T-helper 2 cell treated with Interferon-gamma antibody and Interleukin-4, amounts not matched to agents 5 μg/mL and 100 μg/mL, for 36 hours (primary cell): Measurements from ENCODE around the gene WIZ.

Experiments used
- DNase-seq: peaks from one replicate; pipeline ENCODE4 v3.0.0; 2021; ENCODE audit warnings: low spot score
- H3K27ac Mint-ChIP-seq: one replicate; pipeline ENCODE4 v1.8.0; 2021; ENCODE audit warnings: mild to moderate bottlenecking, mixed read lengths
- H3K27me3 Mint-ChIP-seq: one replicate; pipeline ENCODE4 v1.8.0; 2021; ENCODE audit warnings: low read depth, mixed read lengths
- H3K36me3 Mint-ChIP-seq: one replicate; pipeline ENCODE4 v1.8.0; 2021; ENCODE audit warnings: low read depth, mixed read lengths
- H3K4me1 Mint-ChIP-seq: one replicate; pipeline ENCODE4 v1.8.0; 2021; ENCODE audit warnings: low read depth, mixed read lengths
- H3K4me3 Mint-ChIP-seq: one replicate; pipeline ENCODE4 v1.8.0; 2022; ENCODE audit warnings: mild to moderate bottlenecking, moderate library complexity, mixed read lengths
- H3K9me3 Mint-ChIP-seq: one replicate; pipeline ENCODE4 v1.8.0; 2021; ENCODE audit warnings: mixed read lengths

WIZ gene

DNA sequence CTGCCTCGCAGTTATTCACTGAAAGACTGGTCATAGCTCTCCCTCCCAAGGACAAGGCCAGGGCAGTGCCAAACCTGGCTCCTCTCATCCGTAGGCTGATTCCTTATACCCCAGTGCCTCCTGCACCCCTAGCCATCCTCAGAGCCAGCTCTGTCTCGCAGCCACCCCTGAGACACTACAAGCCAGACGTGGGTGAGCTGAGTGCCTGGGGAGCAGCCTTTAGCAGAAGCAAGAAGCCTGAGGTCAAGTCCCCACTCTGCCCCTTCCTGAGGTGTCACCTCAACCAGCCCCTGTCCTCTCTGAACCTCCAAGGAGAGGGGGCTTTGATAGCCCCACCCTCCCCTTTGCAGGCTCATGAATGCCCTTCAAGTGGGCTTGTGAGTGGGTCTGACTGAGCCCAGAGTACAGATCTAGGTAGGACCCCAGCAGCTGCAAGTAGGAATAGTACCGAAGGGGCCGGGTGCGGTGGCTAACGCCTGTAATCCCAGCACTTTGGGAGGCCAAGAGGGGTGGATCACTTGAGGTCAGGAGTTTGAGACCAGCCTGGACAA is 16.2 kb downstream of the WIZ start:
- Mint-ChIP-seq H3K9me3 (no peaks in the 10 kb centered on the region), H3K4me3 (peak overlapping the region; percentile 88), H3K36me3 (peaks cover 10% of the 10 kb centered on the region), H3K27ac (peak overlapping the region; percentile 92), H3K27me3 (no peaks in the 10 kb centered on the region), H3K4me1 (peaks cover 24% of the 10 kb centered on the region)
- DNase-seq = no peak

- H3K27me3 Mint-ChIP-seq = no peaks in the 10 kb centered on the region
- peak overlapping the region; percentile 88 for H3K4me3 Mint-ChIP-seq
- DNase-seq = peak; percentile 95
- no peaks in the 10 kb centered on the region for H3K9me3 Mint-ChIP-seq
- peak overlapping the region; percentile 92 for H3K27ac Mint-ChIP-seq
- H3K4me1 Mint-ChIP-seq = peaks cover 24% of the 10 kb centered on the region
- peaks cover 10% of the 10 kb centered on the region for H3K36me3 Mint-ChIP-seq
Measured at GRCh38 chr19:15432629-15433518, 16.9 kb downstream of the WIZ start.

- Mint-ChIP-seq H3K27me3 (no peaks in the 10 kb centered on the region), H3K4me3 (peak overlapping the region; percentile 95), H3K4me1 (peaks cover 24% of the 10 kb centered on the region), H3K36me3 (peaks cover 17% of the 10 kb centered on the region), H3K27ac (peak overlapping the region; percentile 94), H3K9me3 (no peaks in the 10 kb centered on the region)
- DNase-seq = no peak
Measured at GRCh38 chr19:15432018-15432494, 17.7 kb downstream of the WIZ start.

GRCh38 chr19:15431396-15432017 is 18.2 kb downstream of the WIZ start:
- peaks cover 24% of the 10 kb centered on the region for H3K4me1 Mint-ChIP-seq
- no peaks in the 10 kb centered on the region for H3K9me3 Mint-ChIP-seq
- H3K27me3 Mint-ChIP-seq = no peaks in the 10 kb centered on the region
- peaks cover 21% of the 10 kb centered on the region for H3K36me3 Mint-ChIP-seq
- H3K27ac Mint-ChIP-seq = peak overlapping the region; percentile 94
- H3K4me3 Mint-ChIP-seq = peak overlapping the region; percentile 95
- DNase-seq = no peak

DNA sequence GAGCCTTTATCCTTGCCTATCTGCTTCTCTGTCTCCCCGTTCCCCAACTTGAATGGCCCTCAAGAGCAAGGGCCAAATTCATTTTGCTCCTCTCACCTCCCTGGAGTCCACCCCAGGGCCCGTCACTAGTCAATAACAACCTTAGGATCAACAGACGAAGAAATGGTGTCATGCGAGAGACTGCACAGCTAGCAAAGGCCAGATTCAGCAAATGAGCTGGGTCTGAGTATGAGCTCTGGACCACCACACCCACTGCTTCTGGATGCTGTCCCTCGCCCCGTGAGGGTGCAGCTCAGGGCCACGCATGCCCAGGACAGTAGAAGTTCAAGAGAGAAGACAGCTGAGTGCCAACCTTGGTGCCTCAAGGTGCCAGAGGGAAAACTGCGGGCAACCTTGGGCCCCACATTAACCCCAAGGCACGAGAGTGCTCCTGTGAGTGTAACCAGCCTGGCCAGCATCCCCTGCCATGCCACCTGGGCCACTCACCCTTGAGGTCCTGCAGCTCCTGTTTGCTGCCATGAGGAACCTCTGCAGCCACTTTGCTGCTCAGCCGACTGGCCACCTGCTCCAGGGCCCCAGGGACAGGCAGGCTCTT is 19.1 kb downstream of the WIZ start:
- H3K9me3 Mint-ChIP-seq = no peaks in the 10 kb centered on the region
- H3K4me3 Mint-ChIP-seq = peak overlapping the region; percentile 95
- no peak for DNase-seq
- peak overlapping the region; percentile 16 for H3K27ac Mint-ChIP-seq
- H3K4me1 Mint-ChIP-seq = peaks cover 23% of the 10 kb centered on the region
- no peaks in the 10 kb centered on the region for H3K27me3 Mint-ChIP-seq
- peaks cover 28% of the 10 kb centered on the region for H3K36me3 Mint-ChIP-seq

GRCh38 chr19:15429825-15430467 is 19.8 kb downstream of the WIZ start:
- H3K4me1 Mint-ChIP-seq = peaks cover 23% of the 10 kb centered on the region
- no peak for DNase-seq
- H3K36me3 Mint-ChIP-seq = peaks cover 30% of the 10 kb centered on the region
- H3K27me3 Mint-ChIP-seq = no peaks in the 10 kb centered on the region
- H3K27ac Mint-ChIP-seq = no peak overlapping the region
- H3K9me3 Mint-ChIP-seq = no peaks in the 10 kb centered on the region
- H3K4me3 Mint-ChIP-seq = peak overlapping the region; percentile 66

DNA sequence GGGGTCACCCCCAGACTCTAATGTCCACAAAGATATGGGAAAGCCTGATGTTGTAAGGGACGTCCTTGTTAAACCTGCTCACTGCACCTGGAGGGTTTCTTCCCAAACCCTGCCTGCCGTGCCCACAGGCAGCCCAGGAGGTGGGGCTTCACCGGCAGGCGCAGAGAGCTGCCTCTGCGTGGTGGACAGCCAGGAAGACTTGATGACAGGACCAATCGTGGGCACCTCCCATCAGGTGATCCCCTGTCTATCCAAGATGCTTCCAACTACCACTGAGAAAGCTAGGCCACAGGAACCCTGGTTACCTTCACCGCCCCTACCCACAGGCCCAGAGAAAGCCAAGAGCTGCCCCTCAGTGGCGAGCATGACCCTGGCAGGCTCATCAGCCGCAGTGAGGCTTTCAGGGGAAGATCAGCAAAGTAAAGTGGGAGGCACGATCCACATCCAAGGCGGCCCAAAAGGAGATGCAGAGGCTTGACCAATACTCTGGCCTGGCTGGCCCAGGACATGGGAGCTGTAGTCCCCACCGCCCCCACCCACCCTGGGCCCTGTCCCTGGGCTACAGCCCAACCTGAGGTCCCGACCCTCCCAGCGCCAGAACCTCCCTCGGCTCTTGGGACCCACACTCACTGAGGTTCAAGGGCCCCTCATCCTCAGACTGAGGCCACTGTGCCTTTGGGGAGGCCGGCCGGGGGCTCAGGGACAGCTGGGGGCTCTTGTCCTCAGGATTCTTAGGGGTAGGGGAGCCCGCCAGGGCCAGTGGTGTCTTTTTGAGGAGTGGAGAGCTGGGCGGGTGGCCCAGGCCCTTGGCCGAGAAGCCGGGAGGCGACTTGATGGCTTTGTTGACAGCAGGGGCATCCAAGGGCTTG is 20.6 kb downstream of the WIZ start:
- Mint-ChIP-seq H3K4me3 (no peak overlapping the region), H3K36me3 (peaks cover 34% of the 10 kb centered on the region), H3K9me3 (no peaks in the 10 kb centered on the region), H3K27ac (no peak overlapping the region), H3K4me1 (peaks cover 23% of the 10 kb centered on the region), H3K27me3 (no peaks in the 10 kb centered on the region)
- no peak for DNase-seq

DNA sequence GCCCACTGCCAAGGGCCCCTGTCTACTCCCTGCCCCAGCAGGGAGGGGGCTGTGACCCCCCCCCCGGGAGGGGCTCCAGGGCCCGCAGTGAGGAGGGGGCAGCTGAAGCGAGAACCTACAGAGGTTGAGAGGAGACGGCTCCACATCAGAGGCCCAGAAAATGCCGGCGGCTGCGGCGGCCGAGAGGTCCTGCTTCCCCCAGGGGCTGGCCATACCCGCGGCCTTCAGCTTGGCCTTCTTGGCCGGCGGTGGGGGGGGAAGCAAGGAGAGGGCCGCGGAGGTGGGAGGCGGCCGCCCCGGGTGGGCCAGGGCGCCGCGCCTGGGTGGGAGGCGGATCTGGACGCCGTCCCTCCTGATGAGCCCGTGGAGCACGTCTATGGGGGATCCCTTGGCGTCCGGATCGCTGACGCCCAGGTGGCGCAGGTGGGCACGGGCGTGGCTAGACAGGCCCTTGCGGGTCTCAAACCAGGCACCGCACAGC is 21.7 kb downstream of the WIZ start:
- Mint-ChIP-seq H3K36me3 (peaks cover 44% of the 10 kb centered on the region), H3K4me1 (peaks cover 18% of the 10 kb centered on the region), H3K27me3 (no peaks in the 10 kb centered on the region), H3K4me3 (no peak overlapping the region), H3K9me3 (peaks cover 5% of the 10 kb centered on the region), H3K27ac (no peak overlapping the region)
- no peak for DNase-seq

GRCh38 chr19:15427350-15427700 is 22.4 kb downstream of the WIZ start:
- no peaks in the 10 kb centered on the region for H3K27me3 Mint-ChIP-seq
- no peak overlapping the region for H3K27ac Mint-ChIP-seq
- H3K9me3 Mint-ChIP-seq = peaks cover 5% of the 10 kb centered on the region
- no peak for DNase-seq
- H3K4me1 Mint-ChIP-seq = peaks cover 16% of the 10 kb centered on the region
- peaks cover 51% of the 10 kb centered on the region for H3K36me3 Mint-ChIP-seq
- no peak overlapping the region for H3K4me3 Mint-ChIP-seq

DNA sequence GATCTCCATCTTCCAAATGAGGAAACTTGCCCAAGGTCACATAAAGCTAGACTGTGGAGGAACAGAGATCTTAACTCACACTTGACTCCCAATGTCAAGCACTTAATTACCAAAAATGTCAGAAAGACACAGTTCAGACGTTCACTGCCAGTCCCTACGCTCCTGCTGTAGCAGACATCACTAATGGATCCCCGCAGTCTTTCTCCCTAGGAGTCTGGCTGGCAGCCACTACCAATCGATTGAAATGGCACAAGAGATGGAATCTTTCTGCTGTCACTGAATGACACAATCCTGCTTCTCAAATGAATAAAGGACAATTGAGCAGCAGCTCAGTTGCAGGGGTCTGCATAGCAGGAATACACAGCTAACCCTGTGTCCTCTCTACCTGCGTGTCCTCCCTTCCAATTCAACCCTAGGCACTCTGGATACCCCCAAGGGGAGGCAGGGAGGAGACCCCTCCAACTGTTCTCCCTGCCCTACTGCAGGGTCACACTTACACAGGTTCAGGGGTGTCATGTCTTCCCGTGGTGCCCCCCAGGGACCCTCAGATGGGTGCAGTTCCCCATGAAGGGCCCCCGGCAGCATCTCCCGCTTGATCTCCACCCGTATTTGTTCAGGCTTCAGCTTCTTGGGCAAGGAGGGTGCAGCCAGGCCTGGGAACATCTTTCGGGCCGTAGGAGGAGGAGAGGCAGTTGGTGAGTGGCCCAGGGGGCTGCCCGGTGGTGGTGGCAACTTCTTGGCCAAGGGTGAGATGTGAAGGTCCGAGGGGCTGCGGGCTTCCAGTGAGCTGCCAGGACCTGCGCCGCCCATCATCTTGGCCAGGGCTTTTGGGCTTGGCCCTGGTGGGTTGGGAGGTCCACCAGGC is 23.0 kb downstream of the WIZ start:
- H3K4me1 Mint-ChIP-seq = peaks cover 13% of the 10 kb centered on the region
- H3K9me3 Mint-ChIP-seq = peaks cover 5% of the 10 kb centered on the region
- no peaks in the 10 kb centered on the region for H3K27me3 Mint-ChIP-seq
- H3K4me3 Mint-ChIP-seq = no peak overlapping the region
- H3K27ac Mint-ChIP-seq = no peak overlapping the region
- no peak for DNase-seq
- peaks cover 52% of the 10 kb centered on the region for H3K36me3 Mint-ChIP-seq

- peaks cover 5% of the 10 kb centered on the region for H3K9me3 Mint-ChIP-seq
- DNase-seq = no peak
- H3K36me3 Mint-ChIP-seq = peaks cover 45% of the 10 kb centered on the region
- no peak overlapping the region for H3K27ac Mint-ChIP-seq
- H3K4me1 Mint-ChIP-seq = peaks cover 2% of the 10 kb centered on the region
- H3K4me3 Mint-ChIP-seq = no peak overlapping the region
- no peaks in the 10 kb centered on the region for H3K27me3 Mint-ChIP-seq
Measured at GRCh38 chr19:15425321-15425950, 24.3 kb downstream of the WIZ start.
